ENCODE results near the gene MADD.

DNA sequence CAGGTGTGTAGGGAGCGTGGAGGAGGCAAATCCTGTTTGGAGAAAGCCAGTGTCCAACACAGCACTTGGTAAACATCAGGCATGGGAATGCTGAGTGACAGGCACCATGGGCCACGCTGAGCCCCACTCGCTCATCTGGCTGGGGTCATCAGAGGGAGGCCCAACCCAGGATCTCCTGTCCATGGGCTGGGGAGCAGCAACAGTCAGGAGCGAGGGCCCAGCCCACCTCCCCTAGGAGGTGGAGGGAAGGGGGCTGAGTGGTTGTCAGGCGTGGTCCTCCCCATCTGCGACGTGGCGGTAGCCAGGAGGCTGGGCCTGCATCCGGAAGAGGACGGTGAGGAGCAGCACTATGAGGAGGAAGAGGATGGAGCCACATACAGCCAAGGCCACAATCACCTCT is 30.1 kb upstream of the MADD start:
- TF ChIP-seq POLR2A (IDR thresholded peaks at IDR 0.05) (no peak), POLR2AphosphoS5 (IDR thresholded peaks at IDR 0.05) (no peak), CTCF (IDR thresholded peaks at IDR 0.05) (no peak)
